GM11168 (cell line): ENCODE data around the gene FNDC4.

Experiments
- in situ Hi-C: fragments of 300-500 bp; cut with MboI; formaldehyde crosslinking; loops from one replicate; pipeline ENCODE4 v1.12.0; 2022; ENCODE audit warnings: low sequenced_read_pairs; ENCODE audit not compliant: unreplicated experiment

The FNDC4 gene

DNA sequence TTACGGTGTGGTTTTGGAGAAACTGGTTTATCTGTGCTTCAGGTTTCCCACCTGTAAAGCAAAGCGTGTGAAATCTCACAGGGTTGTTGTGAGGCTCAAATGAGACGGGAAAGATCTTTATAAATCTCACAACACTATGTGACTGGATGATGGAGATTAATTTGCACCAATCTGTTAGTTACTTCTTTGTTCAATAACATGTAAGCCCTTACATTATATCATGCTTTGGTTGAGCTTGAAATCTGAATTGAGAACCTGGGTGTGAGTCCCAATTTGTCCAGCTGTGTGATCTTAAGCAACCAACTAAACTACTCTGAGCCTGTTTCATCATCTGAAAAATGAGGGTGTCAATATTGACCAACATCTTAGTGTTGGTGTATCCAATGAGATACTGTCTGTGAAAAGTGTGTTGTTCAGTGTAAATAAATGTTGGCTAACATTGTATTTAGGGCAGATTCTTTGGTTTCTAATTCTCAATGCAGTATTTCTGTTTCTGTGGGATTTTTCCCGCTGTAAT is 898 bp upstream of the FNDC4 start:
- in situ Hi-C loops: no loop called here

DNA sequence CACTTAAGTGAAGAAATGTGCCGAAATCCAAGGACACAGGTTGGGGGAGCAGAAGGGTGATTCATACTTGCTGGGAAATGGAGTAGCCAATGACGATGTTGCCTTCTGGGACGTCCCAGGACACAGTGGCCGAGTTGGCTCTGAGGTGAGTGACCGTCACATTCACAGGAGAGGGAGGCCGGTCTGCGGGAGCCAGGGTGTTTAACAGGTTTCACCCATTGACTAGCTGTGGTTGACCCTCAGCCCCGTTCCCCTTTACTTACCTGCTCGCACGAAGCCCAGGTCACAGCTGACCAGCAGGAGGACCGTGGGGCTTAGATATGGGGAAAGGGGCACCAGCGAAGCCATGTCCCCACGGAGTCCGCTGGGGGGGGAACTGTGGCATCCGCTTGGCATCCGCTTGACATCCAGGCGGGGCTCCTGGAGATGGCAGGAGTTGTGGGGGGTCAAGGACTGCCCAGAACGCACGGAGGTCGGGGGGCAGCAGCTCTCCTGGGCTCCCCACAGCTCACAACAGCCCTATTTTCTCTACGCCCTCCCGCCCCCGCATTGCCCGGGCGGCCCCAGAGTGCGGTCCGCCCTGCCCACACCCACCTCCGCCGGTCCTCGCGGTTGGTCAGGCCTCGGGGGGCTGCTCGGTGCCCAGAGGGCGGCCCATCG is 586 bp downstream of the FNDC4 start:
- in situ Hi-C loops: no loop called here

DNA sequence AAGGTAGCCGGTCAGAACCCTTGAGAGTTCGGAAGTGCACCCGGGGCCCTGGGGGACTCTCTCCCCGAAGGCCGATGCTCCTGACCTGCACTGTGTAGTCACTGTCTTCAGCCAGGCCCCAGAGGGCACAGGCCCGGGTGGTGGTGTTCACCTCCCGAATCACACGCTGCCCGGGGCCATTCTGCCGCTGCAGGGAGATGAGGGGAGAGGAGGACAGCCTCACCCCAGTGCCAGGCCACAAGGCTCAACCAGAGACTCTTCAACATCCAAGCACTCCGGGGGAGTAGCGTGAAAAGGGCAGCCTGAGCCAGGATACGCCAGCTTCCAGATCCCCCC is 1.1 kb downstream of the FNDC4 start:
- in situ Hi-C loops: no loop called here

DNA sequence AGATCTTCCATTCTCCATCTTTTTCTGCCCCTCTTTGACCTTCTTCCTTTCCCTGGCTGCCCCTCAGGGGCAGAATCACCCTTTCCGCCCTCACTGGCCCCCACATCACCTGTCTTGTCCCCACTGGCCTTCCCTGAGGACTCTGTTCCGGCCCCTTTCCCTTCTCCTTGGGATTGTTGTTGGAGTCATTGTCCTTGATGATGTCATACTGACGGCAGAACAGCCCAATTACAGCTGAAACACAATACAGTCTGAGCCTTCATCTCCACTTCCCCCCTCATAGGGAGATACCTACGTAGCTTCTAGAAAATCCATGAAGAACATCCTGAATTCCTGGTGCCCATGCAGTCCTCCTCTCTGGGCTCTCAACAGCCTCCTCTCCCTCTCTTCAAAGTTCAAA is 2.4 kb downstream of the FNDC4 start:
- in situ Hi-C loops: no loop called here

DNA sequence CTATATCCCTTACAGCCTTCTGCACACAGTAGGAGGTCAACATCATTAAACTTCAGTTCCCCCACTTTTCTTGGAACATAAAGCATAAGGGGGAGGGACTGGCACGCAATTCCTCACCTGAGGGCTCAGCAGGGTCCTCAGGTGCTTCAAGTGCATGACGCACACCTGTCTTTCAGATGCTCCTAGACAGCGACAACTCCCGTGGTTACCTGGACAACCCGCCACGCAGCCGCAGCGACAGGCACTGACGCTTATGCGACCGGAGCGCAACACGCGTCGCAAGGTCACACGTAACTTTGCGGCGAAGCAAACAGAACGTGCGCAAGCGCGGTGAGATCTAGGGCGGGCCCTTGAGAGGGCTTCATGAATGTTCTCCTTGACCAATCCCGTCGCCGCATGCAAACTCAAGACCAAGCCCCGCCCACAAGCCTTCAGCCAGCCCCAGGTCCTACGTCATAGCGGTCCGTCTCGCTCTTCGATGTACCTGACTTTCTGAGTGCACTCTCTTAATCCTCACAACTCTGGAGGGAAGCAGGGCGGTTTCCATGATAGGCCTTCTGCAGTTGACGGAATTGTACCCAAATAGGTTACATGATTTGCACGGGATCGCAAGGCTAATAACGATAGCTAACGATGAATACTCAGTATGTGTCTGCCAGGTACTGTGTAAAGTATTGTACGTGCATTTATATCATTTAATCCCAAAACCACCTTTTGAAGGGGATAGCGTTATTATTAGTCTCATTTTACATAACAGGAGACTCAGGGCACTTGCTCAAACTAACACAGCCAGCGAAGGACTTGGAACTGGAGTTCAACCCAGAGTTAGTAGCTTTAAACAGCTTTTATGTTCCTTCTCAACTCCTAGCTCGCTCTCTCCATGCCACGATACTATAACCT is 5.3 kb downstream of the FNDC4 start, which contains the start of gene IFT172:
TSS of gene IFT172 (minus strand) at position 246 of the 900 bp plus-strand sequence. CDS start at position 156, 90 bp downstream.
- in situ Hi-C loops: no loop called here

DNA sequence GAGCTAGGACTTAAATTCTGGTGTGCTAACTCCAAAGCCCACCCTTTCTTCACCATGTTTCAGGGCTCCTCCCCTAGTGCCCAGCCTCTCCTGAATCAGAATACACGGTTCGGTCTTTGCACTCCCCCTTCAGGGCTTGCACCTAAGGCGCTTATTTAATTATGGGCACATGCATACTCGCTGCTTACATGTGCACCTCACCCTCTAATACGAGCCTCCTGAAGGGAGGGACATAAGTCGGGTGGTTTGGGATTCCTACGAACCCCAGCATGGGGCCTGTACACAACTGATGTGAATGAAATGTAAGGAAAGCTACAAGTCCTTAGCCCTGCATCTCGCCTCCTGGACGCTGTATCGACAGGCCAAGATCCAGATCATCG is 5.9 kb downstream of the FNDC4 start:
- in situ Hi-C loops: no loop called here

DNA sequence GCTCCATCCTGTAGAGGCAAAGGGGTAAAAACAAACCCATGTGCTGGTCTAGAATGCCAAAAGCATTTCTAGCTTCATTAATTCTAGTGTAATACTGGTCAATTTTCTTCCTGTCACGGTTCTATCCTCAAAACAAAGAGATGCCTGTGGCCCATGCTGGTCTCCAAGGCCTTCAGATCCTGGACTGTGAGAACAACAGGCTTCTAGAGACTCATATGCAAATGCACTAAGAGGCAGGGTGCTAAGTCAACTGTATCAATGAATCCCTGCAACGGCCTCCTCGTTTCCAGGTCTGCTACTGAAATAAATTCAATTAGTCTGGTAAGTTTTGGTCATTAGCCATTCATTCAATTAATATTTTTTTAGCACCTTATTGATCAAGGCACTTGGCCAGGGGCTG is 9.5 kb downstream of the FNDC4 start:
- in situ Hi-C loops: no loop called here

DNA sequence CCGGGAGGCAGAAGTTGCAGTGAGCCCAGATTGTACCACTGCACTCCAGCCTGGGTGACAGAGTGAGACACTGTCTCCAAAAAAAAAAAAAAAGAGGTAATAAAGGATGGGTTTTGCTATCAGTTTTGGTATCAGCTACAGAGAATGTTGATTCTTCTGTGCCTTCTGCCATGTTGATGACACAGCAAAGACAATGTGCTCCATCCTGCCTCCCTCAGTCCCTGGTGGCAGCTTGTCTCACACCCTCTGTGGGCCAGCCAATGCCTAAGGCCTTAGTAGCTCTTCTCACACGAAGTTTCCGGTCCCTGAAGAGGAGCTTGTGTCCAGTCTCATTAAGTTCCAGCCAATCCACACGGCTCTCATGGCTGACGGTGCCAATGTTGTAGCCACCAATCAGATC is 23.0 kb downstream of the FNDC4 start:
- in situ Hi-C loops: no loop called here

DNA sequence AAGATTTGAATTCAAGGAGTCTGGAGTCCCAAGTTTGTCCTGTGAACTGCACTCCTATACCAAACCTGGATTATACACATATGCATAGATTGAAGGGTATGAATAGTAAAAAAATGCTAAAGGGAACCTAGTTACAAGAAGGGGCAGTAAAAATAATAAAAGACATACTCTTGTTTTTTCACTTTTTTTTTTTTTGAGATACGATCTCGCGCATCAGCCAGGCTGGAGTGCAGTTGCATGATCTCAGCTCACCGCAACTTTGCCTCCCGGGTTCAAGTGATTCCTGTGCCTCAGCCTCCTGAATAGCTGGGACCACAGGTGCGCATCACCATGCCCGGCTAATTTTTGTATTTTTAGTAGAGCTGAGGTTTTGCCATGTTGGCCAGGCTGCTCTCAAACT is 30.6 kb downstream of the FNDC4 start:
- in situ Hi-C loops: no loop called here

DNA sequence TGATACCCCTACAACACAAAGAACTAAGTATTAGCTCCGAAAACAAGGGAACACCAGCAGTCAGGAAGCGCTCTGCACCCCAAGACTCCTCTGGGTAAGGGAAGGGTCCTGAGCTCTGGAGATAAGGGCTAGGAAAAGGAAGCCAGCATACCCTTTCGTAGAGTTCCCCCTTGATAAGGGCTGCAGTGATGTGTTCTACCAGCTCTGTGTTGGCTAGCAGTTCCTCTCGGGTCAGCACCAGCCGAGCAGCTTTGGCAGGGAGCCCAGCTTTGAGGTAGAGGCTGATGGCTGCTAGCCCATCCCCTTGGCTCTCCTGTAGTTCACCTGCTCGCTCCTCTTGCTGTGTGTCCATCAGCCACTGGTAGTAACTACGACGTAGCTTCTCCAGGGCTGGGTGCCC is 33.9 kb downstream of the FNDC4 start:
- in situ Hi-C loops: no loop called here

DNA sequence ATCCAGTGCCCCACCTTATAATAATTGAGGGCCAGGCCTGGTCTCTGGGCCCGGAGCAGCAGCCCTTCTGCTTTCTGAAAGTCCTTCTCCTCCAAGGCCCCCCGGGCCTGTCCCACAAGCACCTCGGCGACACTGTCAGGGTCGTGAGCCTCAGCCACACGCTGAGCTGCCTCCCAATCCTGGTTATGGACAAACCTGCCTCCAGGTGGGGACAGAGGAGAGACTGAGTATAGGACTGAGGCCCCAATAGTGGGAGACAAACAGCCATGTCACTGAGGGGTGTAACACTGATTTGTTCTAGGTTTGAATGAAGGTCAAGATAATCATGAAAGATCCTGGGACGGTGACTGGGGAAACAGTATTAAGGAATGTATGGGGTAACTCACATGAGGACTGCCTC is 41.0 kb downstream of the FNDC4 start:
- in situ Hi-C loops: no loop called here

DNA sequence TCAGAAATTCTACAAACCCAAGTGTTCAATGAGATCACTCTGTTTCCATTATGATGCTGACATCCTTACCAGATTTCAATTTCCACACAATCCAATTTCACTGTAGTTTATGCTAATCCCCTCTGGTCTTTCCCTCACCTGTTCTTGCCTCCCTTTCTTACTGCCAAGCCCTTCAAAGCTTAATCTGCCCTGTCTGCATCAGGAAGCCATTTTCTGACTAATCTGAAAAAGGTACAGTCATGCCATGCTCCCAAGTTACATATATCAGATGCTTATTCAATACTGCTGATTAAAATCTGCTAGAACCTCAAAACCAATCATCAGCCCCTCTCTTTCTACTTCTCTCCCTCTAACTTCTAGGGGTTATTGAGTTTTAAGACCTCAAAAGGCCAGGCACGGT is 43.9 kb downstream of the FNDC4 start:
- in situ Hi-C loops: no loop called here

DNA sequence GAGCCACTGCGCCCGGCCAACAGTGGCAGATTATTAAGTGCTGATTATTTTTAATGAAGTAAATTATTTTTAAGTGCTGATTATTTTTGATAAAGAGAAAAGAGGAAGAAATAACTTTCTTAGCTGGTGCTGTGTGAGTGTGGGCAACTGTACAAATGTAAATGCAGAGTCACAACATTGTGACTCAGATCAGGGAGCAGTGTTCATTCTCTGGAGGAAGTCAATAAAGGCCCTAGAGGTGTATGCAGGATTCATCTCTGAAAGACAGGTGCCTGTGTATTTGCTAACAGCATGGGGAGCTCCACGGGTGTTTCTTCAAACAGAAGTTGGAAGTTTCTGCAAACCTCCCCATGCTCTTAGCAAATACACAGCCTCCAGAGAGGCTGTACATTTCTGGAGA is 46.6 kb downstream of the FNDC4 start:
- in situ Hi-C loops: no loop called here

DNA sequence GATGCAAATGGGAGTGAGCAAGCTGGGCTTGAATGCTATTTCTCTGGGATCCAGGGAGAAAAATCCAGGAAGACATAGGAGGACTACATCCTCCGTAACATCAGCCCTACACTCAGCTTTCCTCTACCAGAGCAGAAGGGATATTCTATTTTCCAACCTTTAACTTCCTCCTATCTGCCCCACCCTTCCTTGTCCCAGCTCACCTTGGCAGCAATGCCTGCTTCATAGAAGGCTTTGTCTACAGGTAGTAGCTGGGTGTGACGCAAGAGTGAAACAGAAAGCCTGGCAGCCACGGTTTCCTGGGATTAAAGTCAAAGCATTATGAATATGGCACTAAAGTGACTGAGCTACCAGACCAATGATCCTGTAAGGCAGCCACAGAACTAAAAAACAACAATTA is 48.9 kb downstream of the FNDC4 start:
- in situ Hi-C loops: no loop called here

DNA sequence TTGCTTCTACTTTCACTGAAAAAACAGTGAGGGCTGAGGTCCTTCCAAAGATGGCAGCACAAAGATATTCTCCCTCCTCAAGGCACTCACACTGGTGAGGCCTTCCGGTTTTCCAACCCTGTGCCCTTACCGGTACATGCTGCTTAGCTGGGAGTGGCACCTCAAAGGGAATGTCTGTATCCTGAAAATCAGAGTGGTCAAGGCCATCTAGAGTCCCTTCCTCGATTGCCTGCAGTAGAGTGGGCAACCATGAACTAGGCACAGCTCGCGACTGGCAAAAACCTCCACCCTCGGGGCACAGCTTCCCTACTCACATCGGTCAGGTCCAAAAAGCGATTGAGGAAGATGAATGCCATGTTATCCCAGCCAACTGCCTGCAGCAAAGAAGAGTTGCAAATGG is 49.4 kb downstream of the FNDC4 start:
- in situ Hi-C loops: no loop called here

DNA sequence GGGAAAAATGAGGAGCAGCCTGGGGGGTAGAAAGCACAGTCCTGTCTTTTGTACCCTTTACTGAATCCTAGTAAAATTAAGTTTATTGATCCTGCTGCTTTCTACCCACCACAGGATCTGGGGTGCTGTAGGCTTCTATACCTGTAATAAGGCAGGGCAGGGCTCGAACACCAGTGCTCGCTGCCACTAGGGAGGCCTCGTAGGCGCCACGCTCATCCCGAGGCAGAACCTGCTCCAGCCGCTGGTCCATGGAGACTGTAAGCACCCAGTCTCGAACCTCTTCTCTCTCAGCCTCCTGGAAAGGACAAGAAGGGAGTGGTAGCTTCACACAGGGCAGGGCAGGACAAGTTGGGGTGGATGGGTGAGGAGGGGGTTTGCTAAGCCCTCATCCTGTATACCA is 49.8 kb downstream of the FNDC4 start:
- in situ Hi-C loops: no loop called here

DNA sequence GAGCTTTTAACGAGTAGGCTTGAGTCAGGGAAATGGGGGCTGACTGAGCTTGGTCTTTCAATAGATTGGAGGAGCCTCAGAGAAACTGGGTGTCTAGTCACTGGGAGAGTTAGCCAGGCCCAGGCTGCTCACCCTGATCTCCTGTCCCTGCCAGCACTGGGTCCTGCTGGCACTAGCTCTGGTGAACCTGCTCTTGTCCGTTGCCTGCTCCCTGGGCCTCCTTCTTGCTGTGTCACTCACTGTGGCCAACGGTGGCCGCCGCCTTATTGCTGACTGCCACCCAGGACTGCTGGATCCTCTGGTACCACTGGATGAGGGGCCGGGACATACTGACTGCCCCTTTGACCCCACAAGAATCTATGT is 52.1 kb downstream of the FNDC4 start:
- in situ Hi-C loops: no loop called here

DNA sequence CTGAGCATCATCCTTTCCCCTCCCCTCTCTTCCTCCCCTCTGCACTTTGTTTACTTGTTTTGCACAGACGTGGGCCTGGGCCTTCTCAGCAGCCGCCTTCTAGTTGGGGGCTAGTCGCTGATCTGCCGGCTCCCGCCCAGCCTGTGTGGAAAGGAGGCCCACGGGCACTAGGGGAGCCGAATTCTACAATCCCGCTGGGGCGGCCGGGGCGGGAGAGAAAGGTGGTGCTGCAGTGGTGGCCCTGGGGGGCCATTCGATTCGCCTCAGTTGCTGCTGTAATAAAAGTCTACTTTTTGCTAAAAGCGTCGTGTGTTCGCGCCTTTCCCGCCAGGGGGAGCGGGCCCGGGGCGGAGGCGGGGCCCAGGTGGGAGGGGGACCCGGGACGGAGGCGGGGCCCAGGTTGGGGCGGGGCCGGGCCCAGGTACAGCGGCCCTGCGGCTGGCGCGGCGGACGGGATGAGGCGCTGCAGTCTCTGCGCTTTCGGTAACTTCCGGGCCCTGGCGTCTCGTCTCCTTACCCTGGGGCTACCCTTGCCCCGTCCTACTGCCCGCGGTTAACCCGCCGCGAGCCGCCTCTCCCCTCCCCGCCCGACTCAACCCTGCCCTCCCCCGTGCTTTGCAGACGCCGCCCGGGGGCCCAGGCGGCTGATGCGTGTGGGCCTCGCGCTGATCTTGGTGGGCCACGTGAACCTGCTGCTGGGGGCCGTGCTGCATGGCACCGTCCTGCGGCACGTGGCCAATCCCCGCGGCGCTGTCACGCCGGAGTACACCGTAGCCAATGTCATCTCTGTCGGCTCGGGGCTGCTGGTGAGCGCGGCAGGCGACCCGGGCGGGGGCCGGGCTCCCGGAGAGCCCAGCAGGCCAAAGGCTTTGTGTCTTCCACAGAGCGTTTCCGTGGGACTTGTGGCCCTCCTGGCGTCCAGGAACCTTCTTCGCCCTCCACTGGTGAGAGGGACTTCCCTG is 52.8 kb downstream of the FNDC4 start, which contains the start of gene KRTCAP3:
TSS of gene KRTCAP3 (plus strand) at position 424 of the 962 bp plus-strand sequence. CDS start at position 456, 32 bp downstream.
- in situ Hi-C loops: no loop called here
